SW 1271 (cell line): ENCODE data around the gene PBX3.

Source experiments
- DNase-seq, 2 experiments: peaks; one replicate each; lab custom pipeline; 2025; lab: John Stamatoyannopoulos, UW

PBX3 gene

DNA sequence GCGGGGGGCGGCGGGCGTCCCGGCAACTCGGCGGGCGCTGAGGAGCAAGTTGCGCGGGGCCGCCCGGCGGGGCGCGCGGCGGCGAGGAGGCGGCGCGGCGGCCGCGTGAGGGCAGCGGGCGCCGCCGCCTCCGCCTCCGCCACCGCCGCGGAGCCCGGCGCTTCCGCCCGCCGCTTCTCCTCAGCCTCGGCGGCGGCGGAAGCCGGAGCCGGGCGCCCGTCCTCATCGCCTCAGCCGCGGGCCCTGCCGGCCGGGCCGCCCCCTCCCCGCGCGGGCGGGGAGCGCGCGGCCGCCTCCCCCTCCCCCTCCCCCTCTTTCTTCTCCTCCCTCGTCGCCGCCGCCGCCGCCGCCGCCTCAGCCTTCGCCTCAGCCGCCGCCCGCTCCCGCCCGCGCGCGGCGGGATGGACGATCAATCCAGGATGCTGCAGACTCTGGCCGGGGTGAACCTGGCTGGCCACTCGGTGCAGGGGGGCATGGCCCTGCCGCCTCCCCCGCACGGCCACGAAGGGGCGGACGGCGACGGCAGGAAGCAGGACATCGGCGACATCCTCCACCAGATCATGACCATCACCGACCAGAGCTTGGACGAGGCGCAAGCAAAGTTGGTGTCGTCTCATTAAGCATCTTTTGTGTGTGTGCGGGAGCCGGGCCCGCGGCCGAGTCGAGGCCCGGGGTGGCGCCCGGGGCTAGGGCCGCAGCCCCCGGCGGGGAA, at the start of gene PBX3:
Gene PBX3 (plus strand): TSS at position 321 of the 712 bp plus-strand sequence.
- peak; percentile 13 to 66 for DNase-seq

DNA sequence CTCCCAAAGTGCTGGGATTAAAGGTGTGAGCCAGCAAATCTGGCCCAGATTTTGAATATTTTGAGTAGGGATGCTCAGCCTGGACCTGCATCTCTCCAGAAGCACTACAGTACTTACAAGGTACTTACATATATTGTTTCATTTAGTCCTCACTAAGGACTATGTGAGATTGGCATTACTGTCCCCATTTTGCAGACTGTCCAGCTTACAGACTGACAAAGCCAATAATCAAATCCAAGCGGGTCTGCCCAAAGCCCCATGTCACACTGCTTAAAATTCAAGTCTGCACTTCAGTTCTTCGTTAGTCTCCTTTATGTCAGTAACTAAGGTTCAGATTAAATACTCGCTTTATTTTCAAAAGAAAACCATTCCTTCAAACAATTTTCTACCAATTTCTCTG, 47.3 kb upstream of the PBX3 start:
- no peak for DNase-seq

DNA sequence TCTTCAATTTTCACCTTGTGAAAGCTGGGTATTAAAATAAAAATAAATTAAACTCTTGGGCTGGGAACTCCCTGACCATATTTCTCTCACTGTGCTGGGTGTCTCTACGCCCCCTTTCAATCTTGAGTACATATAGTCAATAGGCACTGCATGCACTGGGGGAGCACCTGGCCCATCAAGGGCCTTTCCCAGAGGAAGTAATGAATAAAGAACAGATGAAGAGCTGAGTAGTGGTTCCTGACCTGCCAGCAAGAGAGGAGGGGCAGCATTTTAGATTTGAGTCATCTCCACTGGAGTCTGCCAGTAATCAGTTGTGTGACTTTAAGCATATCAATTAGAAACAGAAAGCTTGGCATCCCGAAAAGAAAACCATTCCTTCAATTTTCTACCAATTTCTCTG, 46.4 kb upstream of the PBX3 start:
- DNase-seq: peak in 1 of 2 experiments; percentile 62

- DNase-seq: peak; percentile 81 to 96
Observed at GRCh38 chr9:125701351-125701750, 45.8 kb upstream of the PBX3 start.

- no peak for DNase-seq
Observed at GRCh38 chr9:125703662-125704061, 43.5 kb upstream of the PBX3 start.

GRCh38 chr9:125705893-125706292, 41.3 kb upstream of the PBX3 start:
- no peak for DNase-seq

GRCh38 chr9:125706651-125707471, 40.3 kb upstream of the PBX3 start, which contains the start of gene MAPKAP1:
Gene MAPKAP1, minus strand, starts transcription at chr9:125707208. Its CDS starts 34,634 bp downstream, at chr9:125672574.
- DNase-seq: peak; percentile 89 to 95

GRCh38 chr9:125707472-125707804, 39.7 kb upstream of the PBX3 start:
- no peak for DNase-seq

DNA sequence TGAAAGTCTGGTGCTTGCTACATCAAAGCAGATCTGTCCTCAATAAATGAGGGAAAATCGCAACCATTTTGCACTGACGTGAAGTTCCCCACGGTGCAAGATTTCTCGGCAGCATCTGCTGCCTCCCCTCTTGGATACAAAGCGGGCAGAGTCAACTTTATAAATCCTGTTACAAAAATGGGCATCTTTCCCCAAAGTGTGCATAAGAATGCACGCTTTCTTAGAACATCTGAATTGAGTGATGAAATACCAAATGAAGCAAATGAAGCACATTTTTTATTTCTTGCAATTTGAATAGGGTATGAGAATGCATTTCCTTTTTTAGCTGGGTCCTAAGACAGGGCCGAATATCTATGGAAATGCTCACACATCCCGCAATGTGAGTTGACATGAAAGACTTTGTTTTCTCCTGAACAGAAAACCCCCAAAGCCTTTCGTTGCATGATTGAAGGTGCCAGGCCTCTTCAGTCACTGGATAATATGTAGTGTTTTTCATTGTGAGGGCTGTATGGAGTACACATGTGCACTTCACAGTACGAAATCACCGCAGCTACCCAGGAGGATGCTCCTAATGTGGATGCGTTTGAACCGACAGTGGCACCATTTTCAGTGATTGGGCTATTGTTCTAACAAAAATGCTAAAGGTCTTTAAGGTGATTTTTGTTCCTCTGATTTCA, 20.6 kb upstream of the PBX3 start:
- DNase-seq: no peak

- no peak for DNase-seq
Observed at GRCh38 chr9:125730168-125730567, 17.0 kb upstream of the PBX3 start.

- no peak for DNase-seq
Observed at GRCh38 chr9:125732562-125732961, 14.6 kb upstream of the PBX3 start.

DNA sequence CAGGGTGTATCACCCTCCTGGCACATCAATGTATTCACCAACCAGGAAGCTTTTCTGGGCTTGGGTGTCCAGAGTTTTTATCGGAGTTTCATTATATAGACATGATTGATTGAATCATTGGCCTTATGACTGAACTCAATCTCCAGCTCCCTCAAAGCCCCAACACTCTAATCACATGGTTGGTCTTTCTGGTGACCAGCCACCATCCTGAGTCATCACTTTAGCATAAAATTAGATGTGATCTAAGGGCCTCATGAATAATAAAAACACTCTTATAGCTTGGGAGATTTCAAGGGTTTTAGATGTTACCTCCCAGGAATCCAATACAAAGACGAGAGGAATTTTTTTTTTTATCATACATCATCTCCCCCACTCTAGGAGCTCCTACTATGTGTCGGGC, 7.7 kb upstream of the PBX3 start:
- DNase-seq: no peak

- DNase-seq: no peak
Observed at GRCh38 chr9:125742657-125743056, 4.5 kb upstream of the PBX3 start.

- DNase-seq: no peak
Observed at GRCh38 chr9:125743682-125744428, 3.3 kb upstream of the PBX3 start.

- no peak for DNase-seq
Observed at GRCh38 chr9:125744616-125745015, 2.6 kb upstream of the PBX3 start.

- DNase-seq: no peak
Observed at GRCh38 chr9:125745018-125745417, 2.2 kb upstream of the PBX3 start.

- DNase-seq: no peak
Observed at GRCh38 chr9:125745682-125746016, 1.5 kb upstream of the PBX3 start.

- DNase-seq: peak; percentile 98 to 99
Observed at GRCh38 chr9:125746017-125746773, 978 bp upstream of the PBX3 start.

GRCh38 chr9:125746774-125747052, 460 bp upstream of the PBX3 start:
- DNase-seq: no peak

DNA sequence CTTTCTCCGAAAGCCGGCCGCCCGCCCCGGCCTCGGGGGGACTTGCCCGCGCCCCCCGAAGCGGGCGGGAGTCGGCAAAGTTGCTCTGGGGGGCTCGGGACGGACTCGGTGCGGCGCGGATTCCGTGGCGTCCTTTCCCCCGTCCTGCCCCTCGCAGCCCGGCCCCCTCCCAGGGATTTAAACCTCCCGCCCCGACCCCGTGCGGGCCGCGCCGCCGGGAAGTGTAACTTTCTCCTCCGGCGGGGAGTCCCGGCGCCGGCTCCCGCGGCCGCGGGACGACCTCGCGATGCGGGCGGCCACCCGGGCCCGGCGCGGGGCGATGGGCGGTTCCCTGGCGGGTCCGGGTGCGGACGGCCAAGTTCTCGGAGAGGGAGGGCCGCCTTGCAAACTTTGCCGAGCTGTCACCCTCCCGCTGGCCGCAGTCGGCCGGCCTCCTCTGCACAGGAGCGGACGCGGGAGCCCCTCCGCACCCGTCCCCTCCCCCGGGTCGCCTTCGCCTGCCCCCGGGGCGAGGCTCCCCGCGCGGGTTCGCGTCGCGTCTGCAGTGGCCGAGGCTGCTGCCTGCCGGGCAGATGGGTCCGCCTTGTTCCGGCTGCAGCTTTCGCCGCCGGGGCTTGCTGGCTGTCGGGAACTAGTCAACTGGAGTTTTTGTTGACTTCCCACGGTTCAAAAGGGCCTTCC, 732 bp downstream of the PBX3 start:
- DNase-seq: no peak

GRCh38 chr9:125748446-125749099, 1.4 kb downstream of the PBX3 start:
- peak in 1 of 2 experiments; percentile 44 for DNase-seq
